Breast epithelium (tissue), 3 donors: ENCODE data around the gene TASP1.

ENCODE experiments used
- POLR2A ChIP-seq: fragments of 450-650 bp; IDR thresholded peaks from one replicate; pipeline ENCODE4 v1.6.1; 2016; ENCODE audit warnings: antibody characterized with exemption, mild to moderate bottlenecking, moderate library complexity
- POLR2AphosphoS5 ChIP-seq, 3 donors: sonication (generic); formaldehyde crosslinking; IDR thresholded peaks; one replicate each; pipeline ENCODE4 v1.6.1; 2017; ENCODE audit warnings: antibody characterized with exemption in 3 of 3
- TF ChIP-seq, protein P1 (sequence below), 3 donors: fragments of 450-650 bp; IDR thresholded peaks; one replicate each; pipeline ENCODE4 v1.5.1; 2016 to 2017; ENCODE audit warnings: antibody characterized with exemption in 3 of 3, mild to moderate bottlenecking in 3 of 3, moderate library complexity in 3 of 3

DNA sequence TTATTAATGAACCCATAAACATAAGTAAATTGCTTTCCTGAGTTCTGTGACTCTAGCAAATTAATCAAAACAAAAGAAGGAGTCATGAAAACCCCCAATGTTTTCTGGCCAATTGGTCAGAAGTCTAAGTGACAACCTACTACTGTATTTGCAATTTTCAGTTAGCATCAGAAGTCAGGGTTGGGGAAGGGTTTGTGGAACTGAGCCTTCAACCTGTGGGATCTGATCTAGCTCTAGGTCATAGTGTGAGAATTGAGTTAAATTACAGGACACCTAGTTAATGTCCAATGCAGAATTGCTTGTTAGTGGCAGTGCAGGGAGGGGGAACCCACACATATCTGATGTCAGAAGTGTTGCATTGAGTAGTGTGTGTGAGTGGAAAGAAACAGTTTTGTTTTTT, 275.3 kb downstream of the TASP1 start:
- TF ChIP-seq POLR2A (no peak), POLR2AphosphoS5 (IDR thresholded peaks at IDR 0.05) (no peak)
- TF ChIP-seq, protein P1, sequence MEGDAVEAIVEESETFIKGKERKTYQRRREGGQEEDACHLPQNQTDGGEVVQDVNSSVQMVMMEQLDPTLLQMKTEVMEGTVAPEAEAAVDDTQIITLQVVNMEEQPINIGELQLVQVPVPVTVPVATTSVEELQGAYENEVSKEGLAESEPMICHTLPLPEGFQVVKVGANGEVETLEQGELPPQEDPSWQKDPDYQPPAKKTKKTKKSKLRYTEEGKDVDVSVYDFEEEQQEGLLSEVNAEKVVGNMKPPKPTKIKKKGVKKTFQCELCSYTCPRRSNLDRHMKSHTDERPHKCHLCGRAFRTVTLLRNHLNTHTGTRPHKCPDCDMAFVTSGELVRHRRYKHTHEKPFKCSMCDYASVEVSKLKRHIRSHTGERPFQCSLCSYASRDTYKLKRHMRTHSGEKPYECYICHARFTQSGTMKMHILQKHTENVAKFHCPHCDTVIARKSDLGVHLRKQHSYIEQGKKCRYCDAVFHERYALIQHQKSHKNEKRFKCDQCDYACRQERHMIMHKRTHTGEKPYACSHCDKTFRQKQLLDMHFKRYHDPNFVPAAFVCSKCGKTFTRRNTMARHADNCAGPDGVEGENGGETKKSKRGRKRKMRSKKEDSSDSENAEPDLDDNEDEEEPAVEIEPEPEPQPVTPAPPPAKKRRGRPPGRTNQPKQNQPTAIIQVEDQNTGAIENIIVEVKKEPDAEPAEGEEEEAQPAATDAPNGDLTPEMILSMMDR (IDR thresholded peaks at IDR 0.05): no peak
